IMR-90 (cell line): ENCODE results near the gene LMO1. TPM values are rescaled to one million over a fixed set of nuclear protein-coding genes. Genes with fewer than 3 reads are reported as not detected.

ENCODE experiments used
- ATAC-seq: fragments of 200-7000 bp; cut with Tn5 transposase; 2 replicates; pipeline ENCODE4 v1.9.1; 2020; ENCODE audit warnings: low read depth, mild to moderate bottlenecking, moderate library complexity
- BruUV-seq: library from RNA; stranded (reverse); fragments of 400-500 nt; replicated peaks from 2 replicates; lab custom pipeline; 2021; lab: Mats Ljungman, UMichigan
- CTCF ChIA-PET: fragments of 300-600 bp; formaldehyde crosslinking; extraction: SDS; loops from one replicate; lab custom pipeline; 2021; ENCODE audit warnings: antibody characterized with exemption; lab: Yijun Ruan, JAX
- POLR2A ChIA-PET: fragments of 300-600 bp; sonication (Branson Sonifier 250); formaldehyde crosslinking; loops from one replicate; lab custom pipeline; 2022; ENCODE audit warnings: antibody characterized with exemption; ENCODE audit not compliant: unreplicated experiment; lab: Charles Lee
- DNase-seq: peaks from one replicate; pipeline ENCODE4 v3.0.0; 2013
- H2AFZ ChIP-seq: replicated peaks from 2 replicates; pipeline ENCODE3; 2013; ENCODE audit warnings: low read length, mild to moderate bottlenecking; ENCODE audit not compliant: poor library complexity
- H2AK5ac ChIP-seq: 2 replicates; pipeline ENCODE4 v1.6.1; 2013; ENCODE audit warnings: low read depth, low read length, inconsistent platforms
- H2AK9ac ChIP-seq: replicated peaks from 2 replicates; pipeline ENCODE3; 2013; ENCODE audit warnings: mild to moderate bottlenecking, low read depth, low read length, moderate library complexity; ENCODE audit not compliant: poor library complexity
- H2BK120ac ChIP-seq: 2 replicates; pipeline ENCODE4 v1.6.1; 2013; ENCODE audit warnings: low read depth, low read length, inconsistent platforms
- H2BK15ac ChIP-seq: 3 replicates; pipeline ENCODE4 v1.6.1; 2013; ENCODE audit warnings: low read depth, low read length, inconsistent platforms
- H2BK20ac ChIP-seq: 2 replicates; pipeline ENCODE4 v1.6.1; 2013; ENCODE audit warnings: low read depth, mild to moderate bottlenecking, inconsistent platforms, low read length, moderate library complexity
- H2BK5ac ChIP-seq: 2 replicates; pipeline ENCODE4 v1.6.1; 2013; ENCODE audit warnings: mild to moderate bottlenecking, low read depth, low read length, inconsistent platforms; ENCODE audit not compliant: poor library complexity, severe bottlenecking
- H3K14ac ChIP-seq: replicated peaks from 2 replicates; pipeline ENCODE4 v1.6.1; 2013; ENCODE audit warnings: low read depth, low read length, inconsistent platforms
- H3K18ac ChIP-seq: 2 replicates; pipeline ENCODE4 v1.6.1; 2013; ENCODE audit warnings: low read depth, low read length, control low read depth
- H3K23ac ChIP-seq: 2 replicates; pipeline ENCODE4 v1.6.1; 2013; ENCODE audit warnings: low read depth, low read length, inconsistent platforms
- H3K27ac ChIP-seq: 2 replicates; pipeline ENCODE4 v1.5.1; 2013; ENCODE audit warnings: mild to moderate bottlenecking, control low read depth, low read length; ENCODE audit not compliant: insufficient read depth
- H3K27me3 ChIP-seq: 2 replicates; pipeline ENCODE4 v1.6.1; 2013; ENCODE audit warnings: low read length; ENCODE audit not compliant: control insufficient read depth, insufficient read depth
- H3K36me3 ChIP-seq: 2 replicates; pipeline ENCODE4 v1.6.1; 2013; ENCODE audit warnings: low read length, mixed read lengths; ENCODE audit not compliant: control insufficient read depth, insufficient read depth
- H3K4ac ChIP-seq: 2 replicates; pipeline ENCODE4 v1.6.1; 2013; ENCODE audit warnings: low read depth, low read length, inconsistent platforms
- H3K4me1 ChIP-seq: 2 replicates; pipeline ENCODE4 v1.6.1; 2013; ENCODE audit warnings: low read length, mixed read lengths; ENCODE audit not compliant: control insufficient read depth, insufficient read depth
- H3K4me2 ChIP-seq: 2 replicates; pipeline ENCODE4 v1.6.1; 2013; ENCODE audit warnings: low read depth, mild to moderate bottlenecking, control low read depth, low read length, moderate library complexity
- H3K4me3 ChIP-seq: 2 replicates; pipeline ENCODE4 v1.5.1; 2013; ENCODE audit warnings: low read depth, mild to moderate bottlenecking, control low read depth, low read length, moderate library complexity; ENCODE audit not compliant: insufficient read depth
- H3K56ac ChIP-seq: 2 replicates; pipeline ENCODE4 v1.6.1; 2013; ENCODE audit warnings: low read length, inconsistent platforms; ENCODE audit not compliant: insufficient read depth; ENCODE audit errors: extremely low read depth
- H3K79me1 ChIP-seq, 2 experiments: 2 replicates each; pipeline ENCODE4 v1.6.1; 2013; ENCODE audit warnings: low read length in 2 of 2, inconsistent platforms in 1 of 2, low read depth in 1 of 2
- H3K9ac ChIP-seq: 2 replicates; pipeline ENCODE4 v1.6.1; 2013; ENCODE audit warnings: low read depth, low read length, control low read depth
- H3K9me1 ChIP-seq: 2 replicates; pipeline ENCODE4 v1.6.1; 2013; ENCODE audit warnings: low read length, inconsistent platforms; ENCODE audit not compliant: insufficient read depth
- H3K9me3 ChIP-seq: 2 replicates; pipeline ENCODE4 v1.6.1; 2013; ENCODE audit warnings: low read length; ENCODE audit not compliant: control insufficient read depth, insufficient read depth
- H4K20me1 ChIP-seq: 2 replicates; pipeline ENCODE4 v1.6.1; 2013; ENCODE audit warnings: low read length, inconsistent platforms; ENCODE audit not compliant: insufficient read depth
- H4K5ac ChIP-seq: 2 replicates; pipeline ENCODE4 v1.6.1; 2013; ENCODE audit warnings: mild to moderate bottlenecking, low read depth, low read length, control low read depth
- H4K8ac ChIP-seq, 2 experiments: 2 replicates each; pipeline ENCODE4 v1.6.1; 2013; ENCODE audit warnings: low read depth in 2 of 2, low read length in 2 of 2, control low read depth in 1 of 2, inconsistent platforms in 1 of 2
- H4K91ac ChIP-seq: 2 replicates; pipeline ENCODE4 v1.6.1; 2013; ENCODE audit warnings: low read depth, low read length, inconsistent platforms; ENCODE audit not compliant: insufficient read depth
- CHD1 ChIP-seq: IDR thresholded peaks from 2 replicates; pipeline ENCODE4 v1.6.1; 2012; ENCODE audit warnings: low read depth, low read length, improper control_type of control experiment
- MAZ ChIP-seq: IDR thresholded peaks from 2 replicates; pipeline ENCODE4 v1.6.1; 2012; ENCODE audit warnings: low read depth, mild to moderate bottlenecking, low read length, improper control_type of control experiment, moderate library complexity, borderline replicate concordance
- POLR2A ChIP-seq: IDR thresholded peaks from 2 replicates; pipeline ENCODE4 v1.6.1; 2012; ENCODE audit warnings: mild to moderate bottlenecking, low read depth, low read length
- RCOR1 ChIP-seq: IDR thresholded peaks from 2 replicates; pipeline ENCODE4 v1.6.1; 2012; ENCODE audit warnings: mild to moderate bottlenecking, low read length, improper control_type of control experiment; ENCODE audit not compliant: insufficient replicate concordance
- USF2 ChIP-seq: fragments of 150-350 bp; IDR thresholded peaks from 2 replicates; pipeline ENCODE4 v1.6.1; 2017; ENCODE audit warnings: mild to moderate bottlenecking, antibody characterized with exemption, low read length, low read depth
- WGBS, 2 experiments: methylation state at CpG; one replicate each; pipeline versions ENCODE4 v1.1.5 to v1.1.7; 2013; ENCODE audit warnings: missing lambda C conversion rate in 2 of 2; ENCODE audit not compliant: insufficient read length in 1 of 2; ENCODE audit errors: extremely low coverage in 2 of 2; 5-methylcytosine and 5-hydroxymethylcytosine counted together
- dilution Hi-C: fragments of 300-500 bp; cut with HindIII; formaldehyde crosslinking; loops from one replicate; pipeline ENCODE4 v1.14.3; 2018; ENCODE audit warnings: low sequenced_read_pairs; ENCODE audit not compliant: unreplicated experiment
- in situ Hi-C: fragments of 300-500 bp; cut with MboI; formaldehyde crosslinking; loops from 3 replicates; pipeline ENCODE4 v1.14.3; 2019; ENCODE audit warnings: low sequenced_read_pairs, inconsistent platforms, mixed read lengths
- intact Hi-C: fragments of 100-400 bp; cut with micrococcal nuclease; formaldehyde crosslinking; loops from 2 replicates; pipeline ENCODE4 v1.10.0; 2022
- polyA plus RNA-seq, 3 experiments: library from polyadenylated mRNA; depleted of rRNA; stranded (reverse); fragments of >200 nt; gene quantifications; 2 replicates each; pipeline ENCODE4 v1.2.3, GENCODE V29; 2012; ENCODE audit warnings: low replicate concordance in 1 of 3
- total RNA-seq: library from RNA; depleted of rRNA; stranded (reverse); fragments of >200 nt; gene quantifications from 2 replicates; pipeline ENCODE4 v1.2.3, GENCODE V29; 2012

The LMO1 gene
- total and polyA plus RNA-seq, 2 of the 4 experiments (the other 2 are of a cell fraction) = not detected

DNA sequence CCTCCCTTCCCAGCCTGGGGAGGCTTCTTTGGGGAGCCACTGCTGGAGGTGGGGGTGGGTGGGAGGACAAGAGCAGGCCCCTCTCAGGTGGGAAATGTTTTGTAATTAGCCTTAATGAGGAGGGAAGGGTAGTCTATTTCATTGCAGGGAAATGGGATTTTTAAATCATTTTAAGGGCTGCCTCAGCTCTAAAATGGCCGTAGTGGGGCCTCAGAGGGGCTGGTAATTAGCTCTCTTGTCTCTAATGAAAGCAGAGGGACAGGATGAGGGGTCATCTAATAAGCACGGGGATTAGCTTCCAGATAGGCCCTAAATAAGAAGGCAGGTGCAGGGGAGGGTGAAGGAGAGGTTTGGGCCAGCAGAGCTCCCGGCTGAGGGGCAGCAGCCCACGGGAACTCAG lies 46.5 kb downstream of the LMO1 start:
- ChIA-PET CTCF (no interaction called here), POLR2A (no interaction called here)
- Histone ChIP-seq H2AK5ac (no peak overlapping the region), H2AK9ac (no peak overlapping the region), H4K91ac (no peak overlapping the region), H3K23ac (no peak overlapping the region), H2BK5ac (no peak overlapping the region), H3K27me3 (peaks cover 25% of the 10 kb centered on the region), H2BK15ac (no peak overlapping the region), H3K18ac (no peak overlapping the region), H3K4me2 (no peak overlapping the region), H3K56ac (no peak overlapping the region), H4K8ac (no peak overlapping the region), H3K9ac (no peak overlapping the region), H3K4me1 (no peaks in the 10 kb centered on the region), H2AFZ (no peak overlapping the region), H3K9me3 (no peaks in the 10 kb centered on the region), H3K9me1 (no peaks in the 10 kb centered on the region), H3K14ac (no peak overlapping the region), H3K4me3 (no peak overlapping the region), H3K79me1 (no peaks in the 10 kb centered on the region), H3K27ac (no peak overlapping the region), H2BK20ac (no peak overlapping the region), H3K36me3 (no peaks in the 10 kb centered on the region), H2BK120ac (no peak overlapping the region), H4K5ac (no peak overlapping the region), H3K4ac (no peak overlapping the region), H4K20me1 (no peaks in the 10 kb centered on the region)
- ATAC-seq (no peak), DNase-seq (no peak)
- dilution Hi-C loops = no loop called here
- BruUV-seq = no TSS peak
- in situ Hi-C loops = no loop called here
- intact Hi-C loops = no loop called here
- TF ChIP-seq MAZ = no peak
- TF ChIP-seq RCOR1 = no peak
- no peak for TF ChIP-seq USF2
- TF ChIP-seq POLR2A = no peak
- TF ChIP-seq CHD1 = no peak
- WGBS, 2 experiments = 20% methylated on average over 1 of the region's 4 CpGs; no CpG with 5 or more reads in 1 of the 2 experiments
